H9 (cell line): ENCODE data around the gene MRC2. TPM values are rescaled to one million over a fixed set of nuclear protein-coding genes. Genes with fewer than 3 reads are reported as not detected.
A peak's percentile ranks its signal among the peaks of the same experiment; 100 is the strongest.

Experiments used
- DNase-seq: peaks from one replicate; pipeline ENCODE4 v3.0.0-alpha.2; 2017
- H2AFZ ChIP-seq: one replicate; pipeline ENCODE4 v1.6.1; 2013; ENCODE audit warnings: mild to moderate bottlenecking, low read length, control low read depth, moderate library complexity
- H2AK5ac ChIP-seq: 2 replicates; pipeline ENCODE4 v1.6.1; 2013; ENCODE audit warnings: low read length, control low read depth, mixed read lengths; ENCODE audit not compliant: insufficient read length
- H2BK120ac ChIP-seq: one replicate; pipeline ENCODE4 v1.6.1; 2013; ENCODE audit warnings: low read depth, mild to moderate bottlenecking, low read length, control low read depth, inconsistent platforms; ENCODE audit not compliant: poor library complexity, severe bottlenecking
- H2BK12ac ChIP-seq: 2 replicates; pipeline ENCODE4 v1.6.1; 2013; ENCODE audit warnings: low read length, control low read depth, mixed read lengths, low read depth; ENCODE audit not compliant: insufficient read length
- H2BK15ac ChIP-seq: 2 replicates; pipeline ENCODE4 v1.6.1; 2013; ENCODE audit warnings: low read depth, low read length, control low read depth
- H2BK20ac ChIP-seq: one replicate; pipeline ENCODE4 v1.6.1; 2013; ENCODE audit warnings: low read depth, mild to moderate bottlenecking, low read length, control low read depth, inconsistent platforms; ENCODE audit not compliant: poor library complexity, severe bottlenecking
- H2BK5ac ChIP-seq: 2 replicates; pipeline ENCODE4 v1.6.1; 2013; ENCODE audit warnings: low read length, control low read depth, mixed read lengths; ENCODE audit not compliant: insufficient read length
- H3K14ac ChIP-seq: 2 replicates; pipeline ENCODE4 v1.6.1; 2013; ENCODE audit warnings: low read length, control low read depth; ENCODE audit not compliant: insufficient read depth
- H3K18ac ChIP-seq: 2 replicates; pipeline ENCODE4 v1.6.1; 2013; ENCODE audit warnings: low read depth, mild to moderate bottlenecking, mixed read lengths, low read length, control low read depth; ENCODE audit not compliant: insufficient read length
- H3K23ac ChIP-seq: 2 replicates; pipeline ENCODE4 v1.6.1; 2013; ENCODE audit warnings: low read length, control low read depth, mixed read lengths, low read depth; ENCODE audit not compliant: insufficient read length
- H3K23me2 ChIP-seq: 2 replicates; pipeline ENCODE4 v1.6.1; 2013; ENCODE audit warnings: low read depth, mild to moderate bottlenecking, mixed read lengths, low read length, control low read depth; ENCODE audit not compliant: insufficient read length, poor library complexity, severe bottlenecking
- H3K27ac ChIP-seq: 2 replicates; pipeline ENCODE4 v1.5.1; 2013; ENCODE audit warnings: low read length, control low read depth, mixed read lengths, low read depth; ENCODE audit not compliant: insufficient read length
- H3K27me3 ChIP-seq: 2 replicates; pipeline ENCODE4 v1.6.1; 2013; ENCODE audit warnings: low read length, control low read depth, inconsistent platforms; ENCODE audit not compliant: insufficient read depth
- H3K4ac ChIP-seq: 2 replicates; pipeline ENCODE4 v1.6.1; 2013; ENCODE audit warnings: low read depth, mild to moderate bottlenecking, control low read depth, inconsistent platforms, low read length, moderate library complexity
- H3K4me1 ChIP-seq: 2 replicates; pipeline ENCODE4 v1.6.1; 2013; ENCODE audit warnings: low read length, control low read depth, inconsistent platforms; ENCODE audit not compliant: insufficient read depth
- H3K4me2 ChIP-seq: 2 replicates; pipeline ENCODE4 v1.6.1; 2013; ENCODE audit warnings: low read length, control low read depth, mixed read lengths; ENCODE audit not compliant: insufficient read length, insufficient read depth
- H3K56ac ChIP-seq: 2 replicates; pipeline ENCODE4 v1.6.1; 2013; ENCODE audit warnings: low read depth, mild to moderate bottlenecking, mixed read lengths, low read length, control low read depth; ENCODE audit not compliant: insufficient read length
- H3K79me1 ChIP-seq: 2 replicates; pipeline ENCODE4 v1.6.1; 2013; ENCODE audit warnings: low read depth, mild to moderate bottlenecking, moderate library complexity, low read length, control low read depth, inconsistent platforms; ENCODE audit not compliant: insufficient read depth, poor library complexity, severe bottlenecking
- H3K79me2 ChIP-seq: 2 replicates; pipeline ENCODE4 v1.6.1; 2013; ENCODE audit warnings: low read length, control low read depth, inconsistent platforms; ENCODE audit not compliant: insufficient read depth
- H3K9ac ChIP-seq: 2 replicates; pipeline ENCODE4 v1.6.1; 2013; ENCODE audit warnings: low read length, control low read depth, mixed read lengths; ENCODE audit not compliant: insufficient read length; ENCODE audit errors: extremely low read depth
- H3K9me3 ChIP-seq: one replicate; pipeline ENCODE4 v1.6.1; 2013; ENCODE audit warnings: low read depth, low read length, inconsistent platforms; ENCODE audit not compliant: control insufficient read depth
- H3T11ph ChIP-seq: one replicate; pipeline ENCODE4 v1.6.1; 2013; ENCODE audit warnings: mild to moderate bottlenecking, low read length, control low read depth, inconsistent platforms
- H4K20me1 ChIP-seq: one replicate; pipeline ENCODE4 v1.6.1; 2013; ENCODE audit not compliant: control insufficient read depth, insufficient read length, insufficient read depth
- H4K5ac ChIP-seq: 2 replicates; pipeline ENCODE4 v1.6.1; 2013; ENCODE audit warnings: low read depth, mild to moderate bottlenecking, mixed read lengths, low read length, control low read depth; ENCODE audit not compliant: insufficient read length
- H4K8ac ChIP-seq: replicated peaks from 2 replicates; pipeline ENCODE4 v1.6.1; 2013; ENCODE audit warnings: low read length, control low read depth, mixed read lengths, low read depth; ENCODE audit not compliant: insufficient read length
- H4K91ac ChIP-seq: 2 replicates; pipeline ENCODE4 v1.6.1; 2013; ENCODE audit warnings: low read depth, mild to moderate bottlenecking, moderate library complexity, mixed read lengths, low read length, control low read depth; ENCODE audit not compliant: insufficient read length
- H3K27ac Mint-ChIP-seq, 3 experiments: 2 replicates in 2 of 3; 3 replicates in 1 of 3; pipeline ENCODE4 v1.8.0; 2020 to 2021; ENCODE audit warnings: mixed read lengths in 3 of 3, mild to moderate bottlenecking in 1 of 3, moderate library complexity in 1 of 3
- H3K27me3 Mint-ChIP-seq: 2 replicates; pipeline ENCODE4 v1.8.0; 2021; ENCODE audit warnings: low read depth, mild to moderate bottlenecking, moderate library complexity, mixed read lengths
- H3K36me3 Mint-ChIP-seq, 3 experiments: 2 replicates in 2 of 3; 3 replicates in 1 of 3; pipeline ENCODE4 v1.8.0; 2020 to 2021; ENCODE audit warnings: low read depth in 3 of 3, mixed read lengths in 3 of 3; ENCODE audit not compliant: insufficient read depth in 1 of 3
- H3K4me1 Mint-ChIP-seq, 2 experiments: 2 replicates each; pipeline ENCODE4 v1.8.0; 2020; ENCODE audit warnings: mixed read lengths in 2 of 2
- H3K4me3 Mint-ChIP-seq, 2 experiments: 2 replicates in 1 of 2; 3 replicates in 1 of 2; pipeline ENCODE4 v1.8.0; 2020 to 2021; ENCODE audit warnings: mild to moderate bottlenecking in 2 of 2, mixed read lengths in 2 of 2, moderate library complexity in 1 of 2
- H3K9me3 Mint-ChIP-seq, 2 experiments: 2 replicates in 1 of 2; 3 replicates in 1 of 2; pipeline ENCODE4 v1.8.0; 2020; ENCODE audit warnings: mild to moderate bottlenecking in 2 of 2, mixed read lengths in 2 of 2, moderate library complexity in 1 of 2
- WGBS: extraction: QIAGEN DNeasy Blood & Tissue Kit; methylation state at CpG from one replicate; pipeline ENCODE4 v1.1.7; 2013; ENCODE audit warnings: missing lambda C conversion rate, low lambda C conversion rate, mixed read lengths; ENCODE audit not compliant: insufficient read length; ENCODE audit errors: extremely low coverage; 5-methylcytosine and 5-hydroxymethylcytosine counted together
- total RNA-seq: library from RNA; stranded (reverse); gene quantifications from 2 replicates; pipeline ENCODE4 v1.2.1, GENCODE V29; 2021
- TF ChIP-seq, protein P1 (sequence below): fragments of 200-600 bp; sonication (generic); conservative IDR thresholded peaks from 3 replicates; pipeline ENCODE4 v1.8.0; 2021; ENCODE audit warnings: antibody characterized with exemption, mild to moderate bottlenecking

Gene MRC2
- total RNA-seq, 1 experiment from 2014 or later, result 18.7 TPM

DNA sequence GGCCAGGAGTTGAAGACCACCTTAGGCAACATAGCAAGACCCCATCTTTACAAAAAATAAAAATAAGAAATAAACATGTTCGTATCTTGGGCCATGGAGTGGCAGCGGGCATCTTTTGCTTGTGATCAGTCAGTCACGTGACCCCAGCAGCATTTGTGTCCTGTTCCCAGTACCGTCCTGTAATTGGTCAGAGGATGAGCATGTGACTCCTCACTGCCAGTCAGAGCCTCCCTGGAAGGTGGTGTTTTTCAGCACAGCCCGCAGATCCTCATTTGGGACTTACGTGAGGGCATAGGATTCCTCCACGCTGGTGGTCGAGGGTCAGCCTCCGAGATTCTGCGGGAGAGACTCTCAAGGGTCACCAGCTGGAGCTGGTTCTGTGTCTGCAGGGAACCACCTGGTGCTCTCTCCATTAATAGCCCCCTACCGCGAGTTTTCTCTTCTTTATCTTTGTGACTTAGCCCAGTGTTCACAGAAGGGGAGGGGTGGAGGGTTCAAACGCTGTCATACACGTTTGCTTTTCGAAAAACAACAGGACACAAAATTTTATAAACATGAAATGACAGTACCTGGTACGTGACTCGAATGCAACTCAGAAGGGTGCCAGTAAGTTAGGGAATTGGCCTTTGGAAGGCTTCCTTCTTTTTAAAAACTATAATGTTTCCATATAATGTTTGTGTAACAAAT lies 17.2 kb downstream of the MRC2 start:
- H3K27me3 Mint-ChIP-seq, result no peaks in the 10 kb centered on the region; the same call in 1 of the 2 replicates
- Histone ChIP-seq H3T11ph (no peak overlapping the region), H2AFZ (no peak overlapping the region), H3K23ac (no peak overlapping the region), H4K5ac (no peak overlapping the region), H3K27ac (no peak overlapping the region), H4K8ac (no peak overlapping the region), H3K4me2 (no peak overlapping the region), H3K9ac (no peak overlapping the region), H3K14ac (no peak overlapping the region), H3K9me3 (no peaks in the 10 kb centered on the region), H2BK5ac (no peak overlapping the region), H4K91ac (no peak overlapping the region), H3K4me1 (no peaks in the 10 kb centered on the region; the same call in 1 of the 2 replicates), H2BK20ac (no peak overlapping the region), H2AK5ac (no peak overlapping the region), H3K18ac (no peak overlapping the region), H4K20me1 (no peaks in the 10 kb centered on the region), H3K4ac (no peak overlapping the region), H3K79me1 (no peaks in the 10 kb centered on the region), H3K79me2 (no peaks in the 10 kb centered on the region), H3K56ac (no peak overlapping the region), H3K27me3 (no peaks in the 10 kb centered on the region), H2BK120ac (no peak overlapping the region), H2BK12ac (no peak overlapping the region), H2BK15ac (no peak overlapping the region), H3K23me2 (no peaks in the 10 kb centered on the region)
- H3K4me3 Mint-ChIP-seq, result peak overlapping the region; percentile 49 to 70
- no peaks in the 10 kb centered on the region for H3K36me3 Mint-ChIP-seq
- no CpG with 5 or more reads among the region's 17 CpGs for WGBS
- no peaks in the 10 kb centered on the region for H3K9me3 Mint-ChIP-seq
- H3K4me1 Mint-ChIP-seq, result peaks cover 20 to 22% of the 10 kb centered on the region in 2 experiments
- TF ChIP-seq, protein P1, sequence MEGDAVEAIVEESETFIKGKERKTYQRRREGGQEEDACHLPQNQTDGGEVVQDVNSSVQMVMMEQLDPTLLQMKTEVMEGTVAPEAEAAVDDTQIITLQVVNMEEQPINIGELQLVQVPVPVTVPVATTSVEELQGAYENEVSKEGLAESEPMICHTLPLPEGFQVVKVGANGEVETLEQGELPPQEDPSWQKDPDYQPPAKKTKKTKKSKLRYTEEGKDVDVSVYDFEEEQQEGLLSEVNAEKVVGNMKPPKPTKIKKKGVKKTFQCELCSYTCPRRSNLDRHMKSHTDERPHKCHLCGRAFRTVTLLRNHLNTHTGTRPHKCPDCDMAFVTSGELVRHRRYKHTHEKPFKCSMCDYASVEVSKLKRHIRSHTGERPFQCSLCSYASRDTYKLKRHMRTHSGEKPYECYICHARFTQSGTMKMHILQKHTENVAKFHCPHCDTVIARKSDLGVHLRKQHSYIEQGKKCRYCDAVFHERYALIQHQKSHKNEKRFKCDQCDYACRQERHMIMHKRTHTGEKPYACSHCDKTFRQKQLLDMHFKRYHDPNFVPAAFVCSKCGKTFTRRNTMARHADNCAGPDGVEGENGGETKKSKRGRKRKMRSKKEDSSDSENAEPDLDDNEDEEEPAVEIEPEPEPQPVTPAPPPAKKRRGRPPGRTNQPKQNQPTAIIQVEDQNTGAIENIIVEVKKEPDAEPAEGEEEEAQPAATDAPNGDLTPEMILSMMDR, result no peak
- peak overlapping the region; percentile 16 to 87 (median 61); a peak in 3 of 7 replicates for H3K27ac Mint-ChIP-seq
- DNase-seq, result peak; percentile 91
